Endothelial cell of umbilical vein (primary cell): ENCODE results near the gene LPP. TPM values are rescaled to one million over a fixed set of nuclear protein-coding genes. Genes with fewer than 3 reads are reported as not detected.

Source experiments
- BruUV-seq: library from RNA; stranded (reverse); fragments of 400-500 nt; replicated peaks from 2 replicates; lab custom pipeline; 2021; lab: Mats Ljungman, UMichigan
- CTCF ChIA-PET: fragments of 300-600, 350-600 bp; sonication (Branson Sonifier 250); formaldehyde crosslinking; loops from one replicate; lab custom pipeline; 2021; ENCODE audit warnings: antibody characterized with exemption, inconsistent platforms; lab: Charles Lee
- POLR2A ChIA-PET: fragments of 300-600, 350-600 bp; sonication (Branson Sonifier 250); formaldehyde crosslinking; loops from one replicate; lab custom pipeline; 2021; ENCODE audit warnings: antibody characterized with exemption, inconsistent platforms; lab: Charles Lee
- DNase-seq: peaks from one replicate; pipeline ENCODE4 v3.0.0-alpha.2; 2011; ENCODE audit warnings: low read depth, low spot score
- FAIRE-seq: peaks from 2 replicates; lab custom pipeline; 2011; peaks lifted over from hg19 to GRCh38; lab: Jason Lieb, UNC
- H2AFZ ChIP-seq: 2 replicates; pipeline ENCODE4 v1.6.0; 2012; ENCODE audit warnings: low read depth, low read length, control low read depth, inconsistent platforms
- H3K27ac ChIP-seq: 2 replicates; pipeline ENCODE4 v1.5.1; 2011; ENCODE audit warnings: low read depth, mild to moderate bottlenecking, control low read depth, low read length, moderate library complexity; ENCODE audit not compliant: insufficient read depth
- H3K27me3 ChIP-seq, 2 experiments: 2 replicates each; pipeline versions ENCODE4 v1.6.0 to v1.6.1; 2011; ENCODE audit warnings: low read length in 2 of 2, mixed read lengths in 1 of 2; ENCODE audit not compliant: control insufficient read depth in 2 of 2, insufficient read depth in 2 of 2
- H3K36me3 ChIP-seq, 2 experiments: 2 replicates in 1 of 2; 3 replicates in 1 of 2; pipeline ENCODE4 v1.5.1; 2011; ENCODE audit warnings: low read length in 2 of 2, mild to moderate bottlenecking in 1 of 2, moderate library complexity in 1 of 2; ENCODE audit not compliant: control insufficient read depth in 2 of 2, insufficient read depth in 2 of 2; ENCODE audit errors: extremely low read depth in 1 of 2
- H3K4me1 ChIP-seq: 3 replicates; pipeline ENCODE4 v1.5.1; 2011; ENCODE audit warnings: mild to moderate bottlenecking, low read length; ENCODE audit not compliant: control insufficient read depth, insufficient read depth; ENCODE audit errors: extremely low read depth
- H3K4me2 ChIP-seq: 2 replicates; pipeline ENCODE4 v1.6.1; 2011; ENCODE audit warnings: low read length, control low read depth, mixed read lengths; ENCODE audit not compliant: insufficient read depth
- H3K4me3 ChIP-seq, 3 experiments: fragments of 200-600 bp in 1 of 3; sonication (generic), shearing (Covaris generic) in 1 of 3; replicated peaks in 1 of 3; 2 replicates each; pipeline ENCODE4 v1.5.1; 2011 to 2016; ENCODE audit warnings: control low read depth in 3 of 3, low read length in 3 of 3, mild to moderate bottlenecking in 2 of 3, inconsistent platforms in 1 of 3, low read depth in 1 of 3, moderate library complexity in 1 of 3; ENCODE audit not compliant: insufficient read depth in 1 of 3
- H3K79me2 ChIP-seq: 2 replicates; pipeline ENCODE4 v1.6.0; 2012; ENCODE audit warnings: low read length, inconsistent platforms; ENCODE audit not compliant: control insufficient read depth, insufficient read depth
- H3K9ac ChIP-seq: replicated peaks from 2 replicates; pipeline ENCODE3; 2011; ENCODE audit warnings: low read length, control low read depth; ENCODE audit not compliant: insufficient read depth; ENCODE audit errors: extremely low read depth
- H3K9me1 ChIP-seq: replicated peaks from 3 replicates; pipeline ENCODE4 v1.6.0; 2011; ENCODE audit warnings: mild to moderate bottlenecking, low read length; ENCODE audit not compliant: control insufficient read depth, insufficient read depth; ENCODE audit errors: extremely low read depth
- H3K9me3 ChIP-seq: replicated peaks from 2 replicates; pipeline ENCODE4 v1.5.1; 2012; ENCODE audit warnings: low read length, inconsistent platforms; ENCODE audit not compliant: control insufficient read depth, insufficient read depth
- H4K20me1 ChIP-seq: replicated peaks from 2 replicates; pipeline ENCODE3; 2011; ENCODE audit warnings: mild to moderate bottlenecking, low read length; ENCODE audit not compliant: control insufficient read depth, insufficient read depth; ENCODE audit errors: extremely low read depth
- EZH2 ChIP-seq: IDR thresholded peaks from 2 replicates; pipeline ENCODE4 v1.6.1; 2012; ENCODE audit warnings: borderline replicate concordance, low read depth, mild to moderate bottlenecking, moderate library complexity, low read length, inconsistent platforms; ENCODE audit not compliant: severe bottlenecking
- FOS ChIP-seq: IDR thresholded peaks from 2 replicates; pipeline ENCODE4 v1.6.1; 2011; ENCODE audit warnings: mild to moderate bottlenecking, low read length, moderate library complexity, borderline replicate concordance; ENCODE audit not compliant: insufficient read depth
- GATA2 ChIP-seq: IDR thresholded peaks from 2 replicates; pipeline ENCODE4 v1.7.0; 2011; ENCODE audit warnings: low read depth, mild to moderate bottlenecking, moderate library complexity, mixed read lengths, low read length; ENCODE audit not compliant: insufficient read length, insufficient read depth
- JUN ChIP-seq: IDR thresholded peaks from 2 replicates; pipeline ENCODE4 v1.6.1; 2011; ENCODE audit warnings: borderline replicate concordance, low read depth; ENCODE audit not compliant: insufficient read length, insufficient read depth
- MYC ChIP-seq: IDR thresholded peaks from one replicate; pipeline ENCODE4 v1.6.1; 2011; ENCODE audit warnings: mild to moderate bottlenecking, low read depth, low read length
- POLR2A ChIP-seq: IDR thresholded peaks from 2 replicates; pipeline ENCODE4 v1.6.1; 2012; ENCODE audit warnings: low read depth, mild to moderate bottlenecking, control low read depth, low read length
- POLR2AphosphoS5 ChIP-seq: IDR thresholded peaks from 2 replicates; pipeline ENCODE4 v1.6.1; 2012; ENCODE audit warnings: low read depth, mild to moderate bottlenecking, control low read depth, low read length, moderate library complexity; ENCODE audit not compliant: insufficient read depth
- dilution Hi-C: fragments of 300-500 bp; cut with MboI; formaldehyde crosslinking; loops from one replicate; pipeline ENCODE4 v1.15.0; 2019; ENCODE audit warnings: low sequenced_read_pairs; ENCODE audit not compliant: extremely low pct_ligation_motif_present
- intact Hi-C: fragments of 100-400 bp; cut with micrococcal nuclease; formaldehyde crosslinking; loops from one replicate; pipeline ENCODE4 v1.10.0; 2022
- polyA plus RNA-seq, 4 experiments: library from polyadenylated mRNA; depleted of rRNA in 3 of 4; stranded (reverse) in 3 of 4; unstranded in 1 of 4; fragments of >200 nt; gene quantifications; 2 replicates each; pipeline versions ENCODE4 v1.2.1 to v1.2.3, GENCODE V29; 2011 to 2012; ENCODE audit warnings: missing spikeins in 1 of 4
- total RNA-seq: library from RNA; stranded (reverse); gene quantifications from 2 replicates; pipeline ENCODE4 v1.2.3, GENCODE V29; 2021
- TF ChIP-seq, protein P1 (sequence below): IDR thresholded peaks from 2 replicates; pipeline ENCODE4 v1.6.1; 2011; ENCODE audit not compliant: insufficient read depth, insufficient read length
- TF ChIP-seq, protein P2 (sequence below), 2 donors: IDR thresholded peaks; 1 replicate in 1 of 2; 2 replicates in 1 of 2; pipeline ENCODE4 v1.5.1; 2011; ENCODE audit warnings: low read length in 2 of 2, mild to moderate bottlenecking in 2 of 2, moderate library complexity in 2 of 2, control low read depth in 1 of 2, inconsistent platforms in 1 of 2, low read depth in 1 of 2; ENCODE audit not compliant: insufficient read depth in 1 of 2; ENCODE audit errors: extremely low read depth in 1 of 2

Gene LPP
- total and polyA plus RNA-seq, 2 donors (not counting 3 experiments of a cell fraction or from before 2014, with no cell fraction given): 16.9 to 153 TPM

DNA sequence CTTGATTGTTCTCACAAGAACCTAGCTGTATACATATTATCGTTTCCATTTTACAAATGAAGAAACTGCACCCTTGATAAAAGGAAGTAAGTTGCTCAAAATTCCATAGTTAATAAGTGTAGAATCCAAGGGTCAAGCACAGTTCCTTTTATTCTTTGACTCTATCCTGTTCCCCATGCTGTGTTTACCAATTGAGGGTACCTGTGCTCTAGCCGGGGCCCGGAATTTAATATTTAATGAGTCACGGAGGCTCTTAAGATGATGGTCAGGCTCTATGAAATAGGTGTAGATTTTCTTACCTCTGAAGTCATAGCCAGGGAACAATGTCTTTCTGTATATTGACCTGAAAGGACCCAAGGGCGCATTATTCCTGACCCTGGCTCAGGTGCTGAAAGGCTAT, 65.2 kb downstream of the LPP start:
- dilution Hi-C loops (no loop called here), intact Hi-C loops (no loop called here)
- no TSS peak for BruUV-seq
- Histone ChIP-seq H3K4me2 (no peak overlapping the region), H3K27ac (no peak overlapping the region), H3K27me3 (no peaks in the 10 kb centered on the region), H4K20me1 (no peaks in the 10 kb centered on the region), H3K9ac (no peak overlapping the region), H3K4me3 (no peak overlapping the region), H2AFZ (no peak overlapping the region), H3K79me2 (peaks cover 43% of the 10 kb centered on the region), H3K9me3 (no peaks in the 10 kb centered on the region), H3K4me1 (no peaks in the 10 kb centered on the region), H3K36me3 (peaks cover 0 to 3% of the 10 kb centered on the region in 2 experiments), H3K9me1 (no peaks in the 10 kb centered on the region)
- FAIRE-seq: no peak
- no peak for TF ChIP-seq JUN
- TF ChIP-seq MYC: no peak
- no peak for TF ChIP-seq POLR2AphosphoS5
- TF ChIP-seq, protein P1, sequence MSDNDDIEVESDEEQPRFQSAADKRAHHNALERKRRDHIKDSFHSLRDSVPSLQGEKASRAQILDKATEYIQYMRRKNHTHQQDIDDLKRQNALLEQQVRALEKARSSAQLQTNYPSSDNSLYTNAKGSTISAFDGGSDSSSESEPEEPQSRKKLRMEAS: no peak
- no peak for TF ChIP-seq POLR2A
- no peak for TF ChIP-seq EZH2
- TF ChIP-seq, protein P2, sequence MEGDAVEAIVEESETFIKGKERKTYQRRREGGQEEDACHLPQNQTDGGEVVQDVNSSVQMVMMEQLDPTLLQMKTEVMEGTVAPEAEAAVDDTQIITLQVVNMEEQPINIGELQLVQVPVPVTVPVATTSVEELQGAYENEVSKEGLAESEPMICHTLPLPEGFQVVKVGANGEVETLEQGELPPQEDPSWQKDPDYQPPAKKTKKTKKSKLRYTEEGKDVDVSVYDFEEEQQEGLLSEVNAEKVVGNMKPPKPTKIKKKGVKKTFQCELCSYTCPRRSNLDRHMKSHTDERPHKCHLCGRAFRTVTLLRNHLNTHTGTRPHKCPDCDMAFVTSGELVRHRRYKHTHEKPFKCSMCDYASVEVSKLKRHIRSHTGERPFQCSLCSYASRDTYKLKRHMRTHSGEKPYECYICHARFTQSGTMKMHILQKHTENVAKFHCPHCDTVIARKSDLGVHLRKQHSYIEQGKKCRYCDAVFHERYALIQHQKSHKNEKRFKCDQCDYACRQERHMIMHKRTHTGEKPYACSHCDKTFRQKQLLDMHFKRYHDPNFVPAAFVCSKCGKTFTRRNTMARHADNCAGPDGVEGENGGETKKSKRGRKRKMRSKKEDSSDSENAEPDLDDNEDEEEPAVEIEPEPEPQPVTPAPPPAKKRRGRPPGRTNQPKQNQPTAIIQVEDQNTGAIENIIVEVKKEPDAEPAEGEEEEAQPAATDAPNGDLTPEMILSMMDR (IDR thresholded peaks at IDR 0.05; ENCODE audit: extremely low read depth in 1 of 2, insufficient read depth in 1 of 2, low read depth in 1 of 2, low read length in 2 of 2): no peak
- no peak for TF ChIP-seq FOS
- no peak for TF ChIP-seq GATA2
- ChIA-PET CTCF (no interaction called here), POLR2A (no interaction called here)
- DNase-seq: no peak
